Measurements from ENCODE around the gene IFT80.

DNA sequence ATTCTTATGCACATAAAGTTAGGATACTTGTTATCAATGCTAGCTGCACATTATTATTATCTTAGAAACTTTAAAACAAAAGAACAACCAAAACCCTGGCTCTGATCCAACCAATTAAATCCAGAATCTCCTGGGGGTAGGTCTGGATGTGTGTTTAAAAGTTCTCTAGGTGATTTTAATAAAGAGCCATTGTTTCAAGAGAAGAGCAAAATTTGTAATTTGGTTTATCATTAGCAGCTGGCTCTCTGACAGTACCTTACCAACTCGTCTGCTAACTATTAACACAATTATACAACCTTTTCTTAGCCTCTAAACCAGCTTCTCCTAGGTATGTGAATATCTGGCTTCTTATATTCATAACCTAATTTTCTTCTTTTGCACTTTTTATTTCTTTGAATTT lies 68.9 kb downstream of the IFT80 start:
- TF ChIP-seq TBL1XR1 (IDR thresholded peaks at IDR 0.05; ENCODE audit: low read depth, low read length), result no peak
- no peak for TF ChIP-seq CTCF (IDR thresholded peaks at IDR 0.05 in 2 of 3, conservative IDR thresholded peaks at IDR 0.05 in 1 of 3; ENCODE audit: control insufficient read depth in 2 of 3, extremely low read depth in 1 of 3, insufficient read depth in 1 of 3, low read depth in 3 of 3, low read length in 3 of 3)
- TF ChIP-seq TCF12 (IDR thresholded peaks at IDR 0.05; ENCODE audit: low read depth, low read length), result no peak
- no peak for TF ChIP-seq RFX5 (IDR thresholded peaks at IDR 0.05; ENCODE audit: low read depth, low read length)
- no peak for TF ChIP-seq ZBTB33 (IDR thresholded peaks at IDR 0.05)
- TF ChIP-seq HDAC6 (IDR thresholded peaks at IDR 0.05; ENCODE audit: unreplicated experiment), result no peak
- no peak for TF ChIP-seq CREB1 (IDR thresholded peaks at IDR 0.05; ENCODE audit: low read depth)
- no peak for TF ChIP-seq ZNF24 (IDR thresholded peaks at IDR 0.05)
- TF ChIP-seq RELA (IDR thresholded peaks at IDR 0.05; ENCODE audit: borderline replicate concordance, partially characterized antibody), result no peak
- TF ChIP-seq DPF2 (IDR thresholded peaks at IDR 0.05), result no peak
- TF ChIP-seq CHD4 (IDR thresholded peaks at IDR 0.05), result no peak

Data from GM12878 (cell line).